Measurements from ENCODE around the gene TMC1. TPM values are rescaled to one million over a fixed set of nuclear protein-coding genes. Genes with fewer than 3 reads are reported as not detected.

Gene TMC1
- total RNA-seq, 2 donors from 2014 or later = 0.09 TPM; not detected in 1

DNA sequence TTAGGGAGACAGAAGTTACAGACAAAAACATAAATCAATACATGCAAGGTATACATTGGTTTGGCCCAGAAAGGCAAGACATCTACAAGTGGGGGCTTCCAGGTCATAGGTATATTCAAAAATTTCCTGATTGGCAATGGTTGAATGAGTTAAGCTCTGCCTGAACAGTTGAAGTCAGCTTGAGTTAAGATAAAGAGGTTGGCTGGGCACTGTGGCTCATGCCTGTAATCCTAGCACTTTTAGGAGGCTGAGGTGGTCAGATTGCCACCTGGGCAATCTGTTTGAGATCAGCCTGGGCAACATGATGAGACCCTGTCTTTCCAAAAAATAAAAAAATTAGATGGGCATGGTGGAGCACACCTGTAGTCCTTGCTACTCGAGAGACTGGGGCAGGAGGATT, 16.3 kb downstream of the TMC1 start:
- Histone ChIP-seq H3K9me3 (ENCODE audit: control insufficient read depth, low read length) (peaks cover 8% of the 10 kb centered on the region), H3K9ac (ENCODE audit: extremely low read depth, low read length, poor library complexity, severe bottlenecking) (no peak overlapping the region), H3K27ac (ENCODE audit: low read depth, low read length) (no peak overlapping the region), H3K36me3 (ENCODE audit: control insufficient read depth, insufficient read depth, low read length) (no peaks in the 10 kb centered on the region), H3K4me3 (ENCODE audit: low read length) (no peak overlapping the region), H3K4me1 (ENCODE audit: control insufficient read depth, insufficient read depth, low read length) (no peaks in the 10 kb centered on the region), H3K27me3 (ENCODE audit: control insufficient read depth, insufficient read depth, low read length, poor library complexity, severe bottlenecking) (no peaks in the 10 kb centered on the region)
- 90 to 100% methylated on average over 1 of the region's 1 CpG for WGBS, 2 experiments (ENCODE audit: insufficient coverage in 1 of 2, insufficient read length in 1 of 2)
- Mint-ChIP-seq H3K4me3 (no peak overlapping the region), H3K27ac (no peak overlapping the region), H3K36me3 (ENCODE audit: low read depth) (no peaks in the 10 kb centered on the region), H3K27me3 (ENCODE audit: insufficient read depth) (no peaks in the 10 kb centered on the region), H3K4me1 (peaks cover 3% of the 10 kb centered on the region), H3K9me3 (peaks cover 19% of the 10 kb centered on the region)
- DNase-seq = no peak
- TF ChIP-seq, protein P1, sequence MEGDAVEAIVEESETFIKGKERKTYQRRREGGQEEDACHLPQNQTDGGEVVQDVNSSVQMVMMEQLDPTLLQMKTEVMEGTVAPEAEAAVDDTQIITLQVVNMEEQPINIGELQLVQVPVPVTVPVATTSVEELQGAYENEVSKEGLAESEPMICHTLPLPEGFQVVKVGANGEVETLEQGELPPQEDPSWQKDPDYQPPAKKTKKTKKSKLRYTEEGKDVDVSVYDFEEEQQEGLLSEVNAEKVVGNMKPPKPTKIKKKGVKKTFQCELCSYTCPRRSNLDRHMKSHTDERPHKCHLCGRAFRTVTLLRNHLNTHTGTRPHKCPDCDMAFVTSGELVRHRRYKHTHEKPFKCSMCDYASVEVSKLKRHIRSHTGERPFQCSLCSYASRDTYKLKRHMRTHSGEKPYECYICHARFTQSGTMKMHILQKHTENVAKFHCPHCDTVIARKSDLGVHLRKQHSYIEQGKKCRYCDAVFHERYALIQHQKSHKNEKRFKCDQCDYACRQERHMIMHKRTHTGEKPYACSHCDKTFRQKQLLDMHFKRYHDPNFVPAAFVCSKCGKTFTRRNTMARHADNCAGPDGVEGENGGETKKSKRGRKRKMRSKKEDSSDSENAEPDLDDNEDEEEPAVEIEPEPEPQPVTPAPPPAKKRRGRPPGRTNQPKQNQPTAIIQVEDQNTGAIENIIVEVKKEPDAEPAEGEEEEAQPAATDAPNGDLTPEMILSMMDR (conservative IDR thresholded peaks at IDR 0.05) = no peak

DNA sequence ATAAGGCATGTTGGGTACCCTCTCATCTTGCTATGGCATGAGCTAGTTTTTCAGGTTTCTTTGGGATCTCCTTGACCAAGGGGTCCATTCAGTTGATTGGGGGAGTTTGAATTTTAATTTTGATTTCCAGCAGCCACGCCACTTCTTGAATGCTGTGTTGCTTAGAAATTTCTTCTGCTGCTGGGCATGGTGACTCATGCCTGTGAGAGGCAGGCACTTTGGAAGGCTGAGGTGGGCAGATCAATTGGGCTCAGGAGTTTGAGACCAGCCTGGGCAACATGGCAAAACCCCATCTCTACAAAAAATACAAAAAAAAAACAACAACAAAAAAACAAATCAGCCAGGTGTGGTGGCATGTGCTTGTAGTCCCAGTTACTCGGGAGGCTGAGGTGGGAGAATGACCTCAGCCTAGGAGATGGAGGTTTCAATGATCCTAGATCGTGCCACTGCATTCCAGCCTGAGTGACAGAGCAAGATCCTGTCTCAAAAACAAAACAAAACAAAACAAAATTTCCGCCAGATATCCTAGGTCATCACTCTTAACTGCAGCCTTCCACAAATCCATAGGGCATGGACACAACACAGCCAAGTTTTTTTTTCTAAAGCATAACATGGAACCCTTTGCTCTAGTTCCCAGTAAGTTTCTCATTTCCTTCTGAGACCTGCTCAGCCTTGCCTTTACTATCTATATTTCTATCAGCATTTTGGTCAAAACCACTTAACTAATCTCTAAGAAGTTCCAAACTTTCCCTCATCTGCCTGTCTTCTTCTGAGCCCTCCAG, 17.7 kb downstream of the TMC1 start:
- no peak for DNase-seq
- TF ChIP-seq, protein P1 (conservative IDR thresholded peaks at IDR 0.05) = no peak
- 89 to 100% methylated on average over 2 to 4 of the region's 4 CpGs for WGBS, 2 experiments (ENCODE audit: insufficient coverage in 1 of 2, insufficient read length in 1 of 2)
- Histone ChIP-seq H3K27ac (ENCODE audit: low read depth, low read length) (no peak overlapping the region), H3K36me3 (ENCODE audit: control insufficient read depth, insufficient read depth, low read length) (no peaks in the 10 kb centered on the region), H3K27me3 (ENCODE audit: control insufficient read depth, insufficient read depth, low read length, poor library complexity, severe bottlenecking) (no peaks in the 10 kb centered on the region), H3K9me3 (ENCODE audit: control insufficient read depth, low read length) (peaks cover 8% of the 10 kb centered on the region), H3K4me3 (ENCODE audit: low read length) (no peak overlapping the region), H3K4me1 (ENCODE audit: control insufficient read depth, insufficient read depth, low read length) (no peaks in the 10 kb centered on the region), H3K9ac (ENCODE audit: extremely low read depth, low read length, poor library complexity, severe bottlenecking) (no peak overlapping the region)
- Mint-ChIP-seq H3K27me3 (ENCODE audit: insufficient read depth) (no peaks in the 10 kb centered on the region), H3K27ac (no peak overlapping the region), H3K36me3 (ENCODE audit: low read depth) (no peaks in the 10 kb centered on the region), H3K4me3 (no peak overlapping the region), H3K9me3 (peaks cover 19% of the 10 kb centered on the region), H3K4me1 (peaks cover 3% of the 10 kb centered on the region)

DNA sequence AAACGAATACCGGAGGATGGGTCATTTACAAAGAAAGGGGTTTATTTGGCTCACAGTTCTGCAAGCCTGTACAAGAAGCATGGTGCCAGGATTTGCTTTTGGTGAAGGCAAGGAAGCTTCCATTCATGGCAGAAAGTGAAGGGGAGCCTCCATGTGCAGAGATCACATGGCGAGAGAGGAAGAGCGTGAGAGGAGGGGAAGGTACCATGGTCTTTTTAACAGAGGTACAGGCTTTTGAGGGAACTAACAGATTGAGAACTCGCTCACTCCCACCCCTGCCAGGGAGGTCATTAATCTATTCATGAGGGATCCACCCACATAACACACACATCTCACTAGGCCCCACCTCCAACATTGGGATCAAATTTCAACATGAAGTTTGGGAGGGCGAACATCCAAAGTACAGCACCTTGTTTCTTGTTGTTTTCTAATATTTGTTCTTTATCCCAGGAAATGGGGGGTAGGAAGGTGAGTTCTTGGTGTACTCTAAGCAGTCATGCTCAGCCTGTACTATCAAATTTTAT, 18.5 kb downstream of the TMC1 start:
- H3K9me3 ChIP-seq (ENCODE audit: control insufficient read depth, low read length) = peaks cover 8% of the 10 kb centered on the region
- H3K4me3 ChIP-seq (ENCODE audit: low read length) = no peak overlapping the region
- H3K27me3 ChIP-seq (ENCODE audit: control insufficient read depth, insufficient read depth, low read length, poor library complexity, severe bottlenecking) = no peaks in the 10 kb centered on the region
- no peaks in the 10 kb centered on the region for H3K36me3 Mint-ChIP-seq (ENCODE audit: low read depth)
- H3K9me3 Mint-ChIP-seq = peaks cover 19% of the 10 kb centered on the region
- no peak overlapping the region for H3K27ac ChIP-seq (ENCODE audit: low read depth, low read length)
- H3K27me3 Mint-ChIP-seq (ENCODE audit: insufficient read depth) = no peaks in the 10 kb centered on the region
- H3K4me1 ChIP-seq (ENCODE audit: control insufficient read depth, insufficient read depth, low read length) = no peaks in the 10 kb centered on the region
- peak; percentile 50 for DNase-seq
- no peak overlapping the region for H3K27ac Mint-ChIP-seq
- WGBS, 2 experiments (ENCODE audit: insufficient coverage in 1 of 2, insufficient read length in 1 of 2) = 91 to 95% methylated on average over 2 to 6 of the region's 6 CpGs
- H3K4me1 Mint-ChIP-seq = peaks cover 3% of the 10 kb centered on the region
- no peaks in the 10 kb centered on the region for H3K36me3 ChIP-seq (ENCODE audit: control insufficient read depth, insufficient read depth, low read length)
- H3K9ac ChIP-seq (ENCODE audit: extremely low read depth, low read length, poor library complexity, severe bottlenecking) = no peak overlapping the region
- TF ChIP-seq, protein P1 (conservative IDR thresholded peaks at IDR 0.05) = no peak
- H3K4me3 Mint-ChIP-seq = no peak overlapping the region
